IMR-90 (cell line): ENCODE measurements around the gene WDR5. TPM values are rescaled to one million over a fixed set of nuclear protein-coding genes. Genes with fewer than 3 reads are reported as not detected.

Experiments
- ATAC-seq: fragments of 200-7000 bp; cut with Tn5 transposase; 2 replicates; pipeline ENCODE4 v1.9.1; 2020; ENCODE audit warnings: low read depth, mild to moderate bottlenecking, moderate library complexity
- BruUV-seq: library from RNA; stranded (reverse); fragments of 400-500 nt; replicated peaks from 2 replicates; lab custom pipeline; 2021; lab: Mats Ljungman, UMichigan
- CTCF ChIA-PET: fragments of 300-600 bp; formaldehyde crosslinking; extraction: SDS; loops from one replicate; lab custom pipeline; 2021; ENCODE audit warnings: antibody characterized with exemption; lab: Yijun Ruan, JAX
- POLR2A ChIA-PET: fragments of 300-600 bp; sonication (Branson Sonifier 250); formaldehyde crosslinking; loops from one replicate; lab custom pipeline; 2022; ENCODE audit warnings: antibody characterized with exemption; ENCODE audit not compliant: unreplicated experiment; lab: Charles Lee
- DNase-seq: peaks from one replicate; pipeline ENCODE4 v3.0.0; 2013
- H2AFZ ChIP-seq: replicated peaks from 2 replicates; pipeline ENCODE3; 2013; ENCODE audit warnings: low read length, mild to moderate bottlenecking; ENCODE audit not compliant: poor library complexity
- H2AK5ac ChIP-seq: 2 replicates; pipeline ENCODE4 v1.6.1; 2013; ENCODE audit warnings: low read depth, low read length, inconsistent platforms
- H2AK9ac ChIP-seq: replicated peaks from 2 replicates; pipeline ENCODE3; 2013; ENCODE audit warnings: mild to moderate bottlenecking, low read depth, low read length, moderate library complexity; ENCODE audit not compliant: poor library complexity
- H2BK120ac ChIP-seq: 2 replicates; pipeline ENCODE4 v1.6.1; 2013; ENCODE audit warnings: low read depth, low read length, inconsistent platforms
- H2BK15ac ChIP-seq: 3 replicates; pipeline ENCODE4 v1.6.1; 2013; ENCODE audit warnings: low read depth, low read length, inconsistent platforms
- H2BK20ac ChIP-seq: 2 replicates; pipeline ENCODE4 v1.6.1; 2013; ENCODE audit warnings: low read depth, mild to moderate bottlenecking, inconsistent platforms, low read length, moderate library complexity
- H2BK5ac ChIP-seq: 2 replicates; pipeline ENCODE4 v1.6.1; 2013; ENCODE audit warnings: mild to moderate bottlenecking, low read depth, low read length, inconsistent platforms; ENCODE audit not compliant: poor library complexity, severe bottlenecking
- H3K14ac ChIP-seq: replicated peaks from 2 replicates; pipeline ENCODE4 v1.6.1; 2013; ENCODE audit warnings: low read depth, low read length, inconsistent platforms
- H3K18ac ChIP-seq: 2 replicates; pipeline ENCODE4 v1.6.1; 2013; ENCODE audit warnings: low read depth, low read length, control low read depth
- H3K23ac ChIP-seq: 2 replicates; pipeline ENCODE4 v1.6.1; 2013; ENCODE audit warnings: low read depth, low read length, inconsistent platforms
- H3K27ac ChIP-seq: 2 replicates; pipeline ENCODE4 v1.5.1; 2013; ENCODE audit warnings: mild to moderate bottlenecking, control low read depth, low read length; ENCODE audit not compliant: insufficient read depth
- H3K27me3 ChIP-seq: 2 replicates; pipeline ENCODE4 v1.6.1; 2013; ENCODE audit warnings: low read length; ENCODE audit not compliant: control insufficient read depth, insufficient read depth
- H3K36me3 ChIP-seq: 2 replicates; pipeline ENCODE4 v1.6.1; 2013; ENCODE audit warnings: low read length, mixed read lengths; ENCODE audit not compliant: control insufficient read depth, insufficient read depth
- H3K4ac ChIP-seq: 2 replicates; pipeline ENCODE4 v1.6.1; 2013; ENCODE audit warnings: low read depth, low read length, inconsistent platforms
- H3K4me1 ChIP-seq: 2 replicates; pipeline ENCODE4 v1.6.1; 2013; ENCODE audit warnings: low read length, mixed read lengths; ENCODE audit not compliant: control insufficient read depth, insufficient read depth
- H3K4me2 ChIP-seq: 2 replicates; pipeline ENCODE4 v1.6.1; 2013; ENCODE audit warnings: low read depth, mild to moderate bottlenecking, control low read depth, low read length, moderate library complexity
- H3K4me3 ChIP-seq: 2 replicates; pipeline ENCODE4 v1.5.1; 2013; ENCODE audit warnings: low read depth, mild to moderate bottlenecking, control low read depth, low read length, moderate library complexity; ENCODE audit not compliant: insufficient read depth
- H3K56ac ChIP-seq: 2 replicates; pipeline ENCODE4 v1.6.1; 2013; ENCODE audit warnings: low read length, inconsistent platforms; ENCODE audit not compliant: insufficient read depth; ENCODE audit errors: extremely low read depth
- H3K79me1 ChIP-seq, 2 experiments: 2 replicates each; pipeline ENCODE4 v1.6.1; 2013; ENCODE audit warnings: low read length in 2 of 2, inconsistent platforms in 1 of 2, low read depth in 1 of 2
- H3K9ac ChIP-seq: 2 replicates; pipeline ENCODE4 v1.6.1; 2013; ENCODE audit warnings: low read depth, low read length, control low read depth
- H3K9me1 ChIP-seq: 2 replicates; pipeline ENCODE4 v1.6.1; 2013; ENCODE audit warnings: low read length, inconsistent platforms; ENCODE audit not compliant: insufficient read depth
- H3K9me3 ChIP-seq: 2 replicates; pipeline ENCODE4 v1.6.1; 2013; ENCODE audit warnings: low read length; ENCODE audit not compliant: control insufficient read depth, insufficient read depth
- H4K20me1 ChIP-seq: 2 replicates; pipeline ENCODE4 v1.6.1; 2013; ENCODE audit warnings: low read length, inconsistent platforms; ENCODE audit not compliant: insufficient read depth
- H4K5ac ChIP-seq: 2 replicates; pipeline ENCODE4 v1.6.1; 2013; ENCODE audit warnings: mild to moderate bottlenecking, low read depth, low read length, control low read depth
- H4K8ac ChIP-seq, 2 experiments: 2 replicates each; pipeline ENCODE4 v1.6.1; 2013; ENCODE audit warnings: low read depth in 2 of 2, low read length in 2 of 2, control low read depth in 1 of 2, inconsistent platforms in 1 of 2
- H4K91ac ChIP-seq: 2 replicates; pipeline ENCODE4 v1.6.1; 2013; ENCODE audit warnings: low read depth, low read length, inconsistent platforms; ENCODE audit not compliant: insufficient read depth
- BHLHE40 ChIP-seq: fragments of 150-350 bp; IDR thresholded peaks from 2 replicates; pipeline ENCODE4 v1.6.1; 2016; ENCODE audit warnings: mild to moderate bottlenecking, low read depth, low read length
- POLR2A ChIP-seq: IDR thresholded peaks from 2 replicates; pipeline ENCODE4 v1.6.1; 2012; ENCODE audit warnings: mild to moderate bottlenecking, low read depth, low read length
- RAD21 ChIP-seq: IDR thresholded peaks from 2 replicates; pipeline ENCODE4 v1.6.1; 2012; ENCODE audit warnings: low read length, improper control_type of control experiment
- RCOR1 ChIP-seq: IDR thresholded peaks from 2 replicates; pipeline ENCODE4 v1.6.1; 2012; ENCODE audit warnings: mild to moderate bottlenecking, low read length, improper control_type of control experiment; ENCODE audit not compliant: insufficient replicate concordance
- WGBS, 2 experiments: methylation state at CpG; one replicate each; pipeline versions ENCODE4 v1.1.5 to v1.1.7; 2013; ENCODE audit warnings: missing lambda C conversion rate in 2 of 2; ENCODE audit not compliant: insufficient read length in 1 of 2; ENCODE audit errors: extremely low coverage in 2 of 2; 5-methylcytosine and 5-hydroxymethylcytosine counted together
- dilution Hi-C: fragments of 300-500 bp; cut with HindIII; formaldehyde crosslinking; loops from one replicate; pipeline ENCODE4 v1.14.3; 2018; ENCODE audit warnings: low sequenced_read_pairs; ENCODE audit not compliant: unreplicated experiment
- in situ Hi-C: fragments of 300-500 bp; cut with MboI; formaldehyde crosslinking; loops from 3 replicates; pipeline ENCODE4 v1.14.3; 2019; ENCODE audit warnings: low sequenced_read_pairs, inconsistent platforms, mixed read lengths
- intact Hi-C: fragments of 100-400 bp; cut with micrococcal nuclease; formaldehyde crosslinking; loops from 2 replicates; pipeline ENCODE4 v1.10.0; 2022
- polyA plus RNA-seq, 3 experiments: library from polyadenylated mRNA; depleted of rRNA; stranded (reverse); fragments of >200 nt; gene quantifications; 2 replicates each; pipeline ENCODE4 v1.2.3, GENCODE V29; 2012; ENCODE audit warnings: low replicate concordance in 1 of 3
- total RNA-seq: library from RNA; depleted of rRNA; stranded (reverse); fragments of >200 nt; gene quantifications from 2 replicates; pipeline ENCODE4 v1.2.3, GENCODE V29; 2012

The WDR5 gene
- total and polyA plus RNA-seq, 2 of the 4 experiments (the other 2 are of a cell fraction), result 18.3 to 26.6 TPM

- Histone ChIP-seq H2BK15ac (no peak overlapping the region), H2AK5ac (peak overlapping the region; percentile 57; the same call in 1 of the 2 replicates), H2BK5ac (no peak overlapping the region), H3K9me1 (peaks cover 16% of the 10 kb centered on the region; the same call in 1 of the 2 replicates), H3K4me2 (no peak overlapping the region), H3K4ac (no peak overlapping the region), H3K36me3 (no peaks in the 10 kb centered on the region), H3K9me3 (no peaks in the 10 kb centered on the region), H2BK20ac (no peak overlapping the region), H3K79me1 (peaks cover 0 to 8% of the 10 kb centered on the region in 2 experiments; a peak in 2 of 4 replicates), H4K8ac (no peak overlapping the region), H4K20me1 (no peaks in the 10 kb centered on the region), H3K4me3 (no peak overlapping the region), H2AFZ (no peak overlapping the region), H2AK9ac (peak overlapping the region; percentile 43), H2BK120ac (no peak overlapping the region), H3K27ac (no peak overlapping the region), H4K5ac (no peak overlapping the region), H3K4me1 (peaks cover 15% of the 10 kb centered on the region), H3K23ac (no peak overlapping the region), H3K56ac (no peak overlapping the region), H3K27me3 (no peaks in the 10 kb centered on the region), H3K18ac (no peak overlapping the region), H3K14ac (no peak overlapping the region), H4K91ac (no peak overlapping the region), H3K9ac (no peak overlapping the region)
- WGBS, 2 experiments, result 66% methylated on average over 4 of the region's 24 CpGs; no CpG with 5 or more reads in 1 of the 2 experiments
- TF ChIP-seq RCOR1 (no peak), RAD21 (no peak), BHLHE40 (no peak), POLR2A (no peak)
- dilution Hi-C loops, result no loop called here
- no peak for ATAC-seq
- no peak for DNase-seq
- intact Hi-C loops, result loop anchor here (1.0 to 10.0 kb wide), 5 partner anchors 158 to 557 kb away; partner anchors contain the start of gene COL5A1
- CTCF ChIA-PET, result interaction anchor here (0.6 to 3.0 kb wide), 5 partner anchors 75 to 704 kb away, joined by 3 to 9 read pairs (median 4); no protein-coding TSS in a partner anchor
- BruUV-seq, result no TSS peak
- POLR2A ChIA-PET, result no interaction called here
- in situ Hi-C loops, result loop anchor here (5.0 to 10.0 kb wide), 3 partner anchors 152 to 495 kb away; no protein-coding TSS in a partner anchor
Measured at GRCh38 chr9:134169724-134170401, 34.0 kb downstream of the WDR5 start.
